Gastroesophageal sphincter (tissue), 4 donors: Measurements from ENCODE around the gene PSME3IP1. TPM values are rescaled to one million over a fixed set of nuclear protein-coding genes. Genes with fewer than 3 reads are reported as not detected.

Experiments
- ATAC-seq: fragments of 150-250 bp; one replicate; pipeline ENCODE4 v1.9.1; 2016; ENCODE audit warnings: mild to moderate bottlenecking, moderate library complexity
- H3K27ac ChIP-seq, 4 donors: fragments of 200-600 bp; sonication (generic) in 3 of 4; 1 replicate in 3 of 4; 2 replicates in 1 of 4; pipeline ENCODE4 v1.5.1; 2016 to 2019
- H3K27me3 ChIP-seq: fragments of 200-600 bp; sonication (generic); one replicate; pipeline ENCODE4 v1.5.1; 2019
- H3K36me3 ChIP-seq, 2 donors: fragments of 200-600 bp; sonication (generic); one replicate each; pipeline ENCODE4 v1.5.1; 2019; ENCODE audit warnings: control low read depth in 1 of 2
- H3K4me1 ChIP-seq, 3 donors: fragments of 200-600 bp; sonication (generic); 1 replicate in 2 of 3; 2 replicates in 1 of 3; pipeline ENCODE4 v1.5.1; 2016 to 2019; ENCODE audit warnings: control low read depth in 2 of 3
- H3K4me3 ChIP-seq, 2 donors: fragments of 200-600 bp; sonication (generic); one replicate each; pipeline ENCODE4 v1.5.1; 2019; ENCODE audit warnings: mild to moderate bottlenecking in 1 of 2, moderate library complexity in 1 of 2
- H3K9me3 ChIP-seq, 3 donors: fragments of 200-600 bp; sonication (generic); one replicate each; pipeline ENCODE4 v1.5.1; 2017 to 2019; ENCODE audit warnings: control low read depth in 2 of 3
- EP300 ChIP-seq: sonication (generic); formaldehyde crosslinking; IDR thresholded peaks from one replicate; pipeline ENCODE4 v1.6.1; 2017; ENCODE audit warnings: antibody characterized with exemption, mild to moderate bottlenecking
- POLR2A ChIP-seq, 2 donors: fragments of 450-650 bp; IDR thresholded peaks; one replicate each; pipeline ENCODE4 v1.6.1; 2017; ENCODE audit warnings: antibody characterized with exemption in 2 of 2, mild to moderate bottlenecking in 2 of 2, moderate library complexity in 1 of 2
- POLR2AphosphoS5 ChIP-seq: sonication (generic); formaldehyde crosslinking; IDR thresholded peaks from one replicate; pipeline ENCODE4 v1.6.1; 2017; ENCODE audit warnings: antibody characterized with exemption
- WGBS, 2 donors: methylation state at CpG; one replicate each; pipeline ENCODE4 v1.1.5; 2018; ENCODE audit warnings: low coverage in 1 of 2; 5-methylcytosine and 5-hydroxymethylcytosine counted together
- total RNA-seq, 4 donors: library from RNA; depleted of rRNA; stranded (reverse); fragments of >200 nt; gene quantifications; one replicate each; pipeline ENCODE4 v1.1.0, GENCODE V29; 2016
- TF ChIP-seq, protein P1 (sequence below), 4 experiments: fragments of 200-600 bp in 2 of 4; fragments of 450-650 bp in 2 of 4; sonication (generic) in 1 of 4; IDR thresholded peaks; one replicate each; pipeline ENCODE4 v1.5.1; 2017 to 2019; ENCODE audit warnings: antibody characterized with exemption in 4 of 4, mild to moderate bottlenecking in 2 of 4, moderate library complexity in 2 of 4

Gene PSME3IP1
- total RNA-seq, 4 donors from 2014 or later: 54.9 to 80.7 (median 68.1) TPM

- Histone ChIP-seq H3K9me3 (no peaks in the 10 kb centered on the region), H3K27ac (peak overlapping the region in 1 of 4 donors; percentile 27), H3K4me1 (peaks cover 0 to 73% (median 12%) of the 10 kb centered on the region in 3 donors), H3K27me3 (no peaks in the 10 kb centered on the region), H3K4me3 (no peak overlapping the region), H3K36me3 (peaks cover 0 to 7% of the 10 kb centered on the region in 2 donors)
- no CpG with 5 or more reads among the region's 2 CpGs for WGBS, 2 donors
- no peak for ATAC-seq
- TF ChIP-seq EP300: no peak
- no peak for TF ChIP-seq POLR2A (IDR thresholded peaks at IDR 0.05)
- TF ChIP-seq, protein P1, sequence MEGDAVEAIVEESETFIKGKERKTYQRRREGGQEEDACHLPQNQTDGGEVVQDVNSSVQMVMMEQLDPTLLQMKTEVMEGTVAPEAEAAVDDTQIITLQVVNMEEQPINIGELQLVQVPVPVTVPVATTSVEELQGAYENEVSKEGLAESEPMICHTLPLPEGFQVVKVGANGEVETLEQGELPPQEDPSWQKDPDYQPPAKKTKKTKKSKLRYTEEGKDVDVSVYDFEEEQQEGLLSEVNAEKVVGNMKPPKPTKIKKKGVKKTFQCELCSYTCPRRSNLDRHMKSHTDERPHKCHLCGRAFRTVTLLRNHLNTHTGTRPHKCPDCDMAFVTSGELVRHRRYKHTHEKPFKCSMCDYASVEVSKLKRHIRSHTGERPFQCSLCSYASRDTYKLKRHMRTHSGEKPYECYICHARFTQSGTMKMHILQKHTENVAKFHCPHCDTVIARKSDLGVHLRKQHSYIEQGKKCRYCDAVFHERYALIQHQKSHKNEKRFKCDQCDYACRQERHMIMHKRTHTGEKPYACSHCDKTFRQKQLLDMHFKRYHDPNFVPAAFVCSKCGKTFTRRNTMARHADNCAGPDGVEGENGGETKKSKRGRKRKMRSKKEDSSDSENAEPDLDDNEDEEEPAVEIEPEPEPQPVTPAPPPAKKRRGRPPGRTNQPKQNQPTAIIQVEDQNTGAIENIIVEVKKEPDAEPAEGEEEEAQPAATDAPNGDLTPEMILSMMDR (IDR thresholded peaks at IDR 0.05): no peak
- TF ChIP-seq POLR2AphosphoS5: no peak
Observed at GRCh38 chr16:57144027-57144426, 41.8 kb downstream of the PSME3IP1 start.

DNA sequence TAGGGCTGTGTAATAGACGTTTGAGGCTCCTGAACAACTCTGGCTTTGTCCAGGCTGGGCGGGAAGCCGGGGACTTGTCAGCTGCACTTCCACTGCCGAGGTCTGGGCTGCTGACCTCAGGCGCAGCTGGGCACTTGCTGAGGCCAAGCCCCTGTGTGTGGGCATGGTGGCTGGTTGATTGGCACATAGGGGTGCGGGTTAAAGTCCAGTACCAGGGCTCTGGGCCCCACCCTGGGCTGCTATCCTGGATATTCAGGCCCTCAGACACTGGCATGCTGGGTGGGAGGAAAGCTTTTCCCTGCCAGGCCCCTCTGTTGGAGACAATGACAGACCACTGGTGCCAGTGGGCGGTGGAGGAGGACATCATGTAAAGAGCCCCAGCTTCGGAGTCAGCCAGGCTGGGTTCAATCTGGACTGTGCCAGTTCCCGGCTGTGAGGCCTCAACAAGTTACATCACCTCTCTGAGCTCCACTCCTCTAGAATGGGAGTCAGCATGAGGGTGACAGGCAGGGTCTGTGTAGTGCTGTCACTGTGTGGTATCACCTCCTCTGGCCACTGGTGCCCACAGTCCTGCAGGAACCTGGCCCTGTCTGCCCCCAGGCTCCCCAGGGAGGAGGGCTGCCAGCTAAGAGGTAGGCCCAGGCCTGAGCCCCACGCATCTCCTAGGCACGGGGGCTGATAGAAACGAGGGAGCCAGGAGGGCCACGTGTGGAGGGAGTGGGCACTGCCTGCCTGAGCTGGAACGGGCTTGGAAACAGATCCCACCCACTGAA, 42.5 kb downstream of the PSME3IP1 start:
- 74% methylated on average over 3 of the region's 14 CpGs; no CpG with 5 or more reads in 1 of the 2 donors for WGBS, 2 donors

DNA sequence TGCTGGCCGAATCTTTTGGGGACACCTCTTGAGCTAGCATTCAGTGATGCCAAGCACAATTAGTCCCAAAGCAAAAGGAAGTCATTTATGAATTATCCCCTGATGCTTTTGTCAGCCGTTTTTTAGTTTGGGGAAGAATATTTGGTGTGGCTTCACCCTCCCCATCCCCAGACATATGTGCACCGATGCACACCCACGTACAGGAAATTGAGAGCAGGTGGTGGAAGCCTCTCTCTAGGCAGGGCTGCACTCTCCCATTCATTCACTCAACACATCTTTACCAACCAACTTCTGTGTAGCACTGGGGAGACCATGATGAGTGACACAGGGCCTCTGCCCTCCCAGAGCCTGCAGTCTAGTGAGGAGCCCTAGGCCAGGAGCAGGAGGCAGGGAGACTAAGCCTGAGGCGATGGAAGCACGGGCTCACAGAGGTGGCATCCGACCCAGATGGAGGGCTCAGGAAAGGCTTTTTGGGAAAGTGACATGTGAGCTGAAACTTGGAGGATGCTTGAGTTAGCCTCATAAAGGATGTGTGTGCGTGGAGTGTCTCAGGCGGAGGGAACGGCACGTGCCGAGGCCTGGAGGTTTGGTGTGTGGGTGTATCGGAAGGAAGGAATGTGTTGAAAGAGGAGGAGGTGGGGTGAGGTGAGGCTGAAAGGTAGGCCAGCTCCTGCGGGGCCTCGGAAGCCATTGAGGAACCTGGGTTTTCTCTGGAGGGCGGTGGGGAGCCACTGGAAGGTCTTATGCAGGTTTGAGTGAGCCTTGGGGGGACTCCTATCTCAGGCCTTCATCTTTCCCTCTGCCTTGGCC, 43.8 kb downstream of the PSME3IP1 start:
- Histone ChIP-seq H3K27ac (no peak overlapping the region), H3K4me3 (no peak overlapping the region), H3K36me3 (peaks cover 0 to 18% of the 10 kb centered on the region in 2 donors), H3K27me3 (no peaks in the 10 kb centered on the region), H3K9me3 (no peaks in the 10 kb centered on the region), H3K4me1 (peaks cover 0 to 54% (median 4%) of the 10 kb centered on the region in 3 donors)
- TF ChIP-seq POLR2A (IDR thresholded peaks at IDR 0.05) (no peak), POLR2AphosphoS5 (no peak), EP300 (no peak)
- TF ChIP-seq, protein P1 (IDR thresholded peaks at IDR 0.05): no peak
- 72 to 88% methylated on average over 13 to 16 of the region's 16 CpGs for WGBS, 2 donors
- ATAC-seq: no peak

More for the DNA sequence above, 42.5 kb downstream of the PSME3IP1 start:
- peaks cover 0 to 67% (median 12%) of the 10 kb centered on the region in 3 donors for H3K4me1 ChIP-seq
- H3K27me3 ChIP-seq: no peaks in the 10 kb centered on the region
- no peak for ATAC-seq
- TF ChIP-seq POLR2A (IDR thresholded peaks at IDR 0.05): no peak
- no peak for TF ChIP-seq POLR2AphosphoS5
- TF ChIP-seq, protein P1 (IDR thresholded peaks at IDR 0.05): no peak
- no peak for TF ChIP-seq EP300
- H3K9me3 ChIP-seq: no peaks in the 10 kb centered on the region
- peak overlapping the region in 1 of 4 donors; percentile 27 for H3K27ac ChIP-seq
- H3K36me3 ChIP-seq: peaks cover 0 to 6% of the 10 kb centered on the region in 2 donors
- H3K4me3 ChIP-seq: no peak overlapping the region

DNA sequence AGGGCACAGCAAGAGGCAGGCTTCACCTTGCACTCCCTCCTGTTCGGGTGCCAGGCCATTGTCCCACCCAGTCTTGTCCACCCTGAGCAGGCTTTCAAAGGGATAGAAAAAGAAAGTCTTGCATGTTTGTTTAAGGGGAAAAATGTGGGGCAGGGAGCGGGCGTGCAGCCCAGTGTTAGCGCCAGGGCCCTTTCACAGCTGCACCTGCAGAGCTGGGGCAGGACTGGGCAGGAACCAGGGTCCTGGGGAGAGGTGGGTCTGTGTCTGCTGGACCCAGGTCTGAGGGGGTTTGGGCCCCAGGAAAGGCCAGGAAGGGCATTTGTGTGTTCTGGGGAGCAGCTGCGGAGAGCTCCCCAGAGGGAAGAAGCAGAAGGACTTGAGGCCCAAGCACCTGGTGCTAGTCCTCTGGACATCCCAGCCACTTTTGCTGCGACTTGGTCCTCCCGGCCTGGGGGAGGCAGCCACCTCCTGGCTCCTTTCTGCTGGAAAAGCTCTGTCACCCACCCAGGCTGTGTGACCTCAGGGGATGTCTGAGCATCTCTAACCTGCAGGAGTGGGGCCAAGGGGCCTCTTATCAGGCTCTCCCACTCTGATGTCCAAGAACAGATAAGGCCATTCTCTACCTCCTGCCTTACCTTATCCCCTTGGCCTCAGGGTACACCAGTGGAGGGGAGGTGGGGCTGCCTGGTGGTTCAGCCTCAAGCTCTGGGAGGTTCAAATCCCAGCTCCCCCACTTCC, 44.7 kb downstream of the PSME3IP1 start:
- Histone ChIP-seq H3K27me3 (no peaks in the 10 kb centered on the region), H3K27ac (no peak overlapping the region), H3K9me3 (no peaks in the 10 kb centered on the region), H3K4me3 (no peak overlapping the region), H3K36me3 (peaks cover 0 to 21% of the 10 kb centered on the region in 2 donors), H3K4me1 (peaks cover 0 to 45% (median 0%) of the 10 kb centered on the region in 3 donors)
- TF ChIP-seq POLR2AphosphoS5 (no peak), POLR2A (IDR thresholded peaks at IDR 0.05) (no peak), EP300 (no peak)
- TF ChIP-seq, protein P1 (IDR thresholded peaks at IDR 0.05): no peak
- ATAC-seq: no peak
- WGBS, 2 donors: 92% methylated on average over 2 of the region's 7 CpGs; no CpG with 5 or more reads in 1 of the 2 donors
